HG03565 (cell line): Measurements from ENCODE around the gene PLK1.
"Not testable (repeated sequence)": the region's sequence is repeated elsewhere in the genome, so short reads cannot be mapped to it uniquely, and the experiment has no call there.

ENCODE experiments used
- ATAC-seq: cut with Tn5 transposase; IDR thresholded peaks from one replicate; pipeline ENCODE4 v1.9.1; 2021; ENCODE audit warnings: mild to moderate bottlenecking, moderate library complexity; ENCODE audit not compliant: unreplicated experiment

The PLK1 gene

GRCh38 chr16:23706439-23706838, 27.8 kb downstream of the PLK1 start:
- no peak for ATAC-seq

- no peak for ATAC-seq
Observed at GRCh38 chr16:23709536-23709935, 30.8 kb downstream of the PLK1 start.

GRCh38 chr16:23710008-23710407, 31.3 kb downstream of the PLK1 start:
- no peak for ATAC-seq

DNA sequence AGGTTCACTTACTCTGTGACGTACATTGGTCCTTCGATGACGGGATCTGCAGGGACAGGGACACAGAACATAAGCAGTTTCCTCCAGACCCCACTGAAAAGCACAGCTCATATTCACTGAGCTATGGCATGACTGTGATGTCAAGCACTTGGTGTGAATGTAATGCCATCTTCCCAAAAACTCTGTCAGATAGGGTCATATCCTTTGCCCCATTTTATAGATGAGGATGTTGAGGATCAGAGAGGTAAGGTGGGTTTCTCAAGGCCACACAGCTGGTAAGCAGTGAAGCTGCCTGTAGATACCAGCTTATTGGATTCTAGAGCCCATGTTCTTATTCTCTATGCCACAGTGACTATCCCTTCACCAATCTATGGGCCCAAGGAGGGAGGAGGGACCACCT, 31.8 kb downstream of the PLK1 start:
- ATAC-seq: no peak

GRCh38 chr16:23711785-23712184, 33.1 kb downstream of the PLK1 start:
- ATAC-seq: no peak

DNA sequence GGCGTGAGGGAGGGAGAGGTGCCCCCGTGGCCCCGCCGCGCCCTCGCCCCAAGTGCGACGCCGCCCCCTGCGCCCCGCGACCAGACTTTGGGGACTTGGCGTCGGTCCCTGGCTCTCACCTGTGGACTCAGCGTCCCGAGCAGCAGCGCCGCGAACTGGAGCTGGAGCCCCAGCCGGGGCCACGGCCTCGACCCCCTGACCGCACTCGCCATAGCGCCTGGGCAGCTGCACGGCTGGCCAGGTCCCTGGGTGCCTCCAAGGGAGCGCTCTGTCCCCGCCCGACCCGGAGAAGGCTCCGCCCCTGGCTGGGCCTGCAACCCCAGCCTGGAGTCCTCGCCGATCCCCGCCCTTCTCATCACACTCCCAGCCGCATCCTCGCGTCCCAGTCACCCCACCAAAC, 34.3 kb downstream of the PLK1 start, which contains the start of gene ERN2:
ERN2 (minus strand) TSS at position 247 of the 400 bp plus-strand sequence; CDS start at position 212, 35 bp downstream.
- no peak for ATAC-seq

GRCh38 chr16:23716484-23716883, 37.8 kb downstream of the PLK1 start:
- ATAC-seq: no peak

DNA sequence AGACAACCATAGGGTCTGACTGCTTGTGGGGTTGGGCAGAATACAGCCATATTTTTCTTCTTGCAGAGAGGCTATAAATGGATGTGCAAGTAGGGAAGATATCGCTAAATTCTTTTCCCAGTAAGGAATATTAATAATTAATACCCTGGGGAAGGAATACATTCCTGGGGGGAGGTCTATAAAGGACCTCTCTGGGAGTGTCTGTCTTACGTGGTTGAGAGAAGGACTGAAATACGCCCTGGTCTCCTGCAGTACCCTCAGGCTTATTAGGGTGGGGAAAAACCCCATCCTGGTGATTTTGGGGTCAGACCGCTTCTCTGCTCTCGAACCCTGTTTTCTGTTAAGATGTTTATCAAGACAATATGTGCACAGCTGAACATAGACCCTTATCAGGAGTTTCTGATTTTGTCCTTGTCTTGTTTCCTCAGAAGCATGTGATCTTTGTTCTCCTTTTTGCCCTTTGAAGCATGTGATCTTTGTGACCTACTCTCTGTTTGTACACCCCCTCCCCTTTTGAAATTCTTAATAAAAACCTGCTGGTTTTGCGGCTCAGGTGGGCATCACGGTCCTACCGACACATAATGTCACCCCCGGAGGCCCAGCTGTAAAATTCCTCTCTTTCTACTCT, 44.0 kb downstream of the PLK1 start:
- ATAC-seq: not testable (repeated sequence)

- ATAC-seq: no peak
Observed at GRCh38 chr16:23724096-23724784, 45.6 kb downstream of the PLK1 start.

DNA sequence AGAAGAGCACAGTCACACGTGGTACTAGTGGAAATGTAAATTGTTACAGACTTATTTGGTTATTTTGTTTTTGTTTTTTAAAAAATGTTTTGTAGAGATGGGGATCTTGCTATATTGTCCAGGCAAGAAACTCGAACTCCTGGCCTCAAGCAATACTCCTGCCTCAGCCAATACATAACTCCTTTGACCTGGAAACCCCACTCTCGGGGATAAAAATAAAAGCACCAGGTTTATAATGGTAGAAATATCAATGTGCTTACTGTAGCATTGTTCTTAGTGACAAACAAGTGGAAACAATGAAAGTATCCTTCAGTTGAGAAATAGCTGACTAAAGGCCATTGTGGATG, 46.1 kb downstream of the PLK1 start:
- ATAC-seq: no peak

GRCh38 chr16:23726710-23727109, 48.0 kb downstream of the PLK1 start:
- no peak for ATAC-seq

- no peak for ATAC-seq
Observed at GRCh38 chr16:23728112-23728477, 49.4 kb downstream of the PLK1 start.

DNA sequence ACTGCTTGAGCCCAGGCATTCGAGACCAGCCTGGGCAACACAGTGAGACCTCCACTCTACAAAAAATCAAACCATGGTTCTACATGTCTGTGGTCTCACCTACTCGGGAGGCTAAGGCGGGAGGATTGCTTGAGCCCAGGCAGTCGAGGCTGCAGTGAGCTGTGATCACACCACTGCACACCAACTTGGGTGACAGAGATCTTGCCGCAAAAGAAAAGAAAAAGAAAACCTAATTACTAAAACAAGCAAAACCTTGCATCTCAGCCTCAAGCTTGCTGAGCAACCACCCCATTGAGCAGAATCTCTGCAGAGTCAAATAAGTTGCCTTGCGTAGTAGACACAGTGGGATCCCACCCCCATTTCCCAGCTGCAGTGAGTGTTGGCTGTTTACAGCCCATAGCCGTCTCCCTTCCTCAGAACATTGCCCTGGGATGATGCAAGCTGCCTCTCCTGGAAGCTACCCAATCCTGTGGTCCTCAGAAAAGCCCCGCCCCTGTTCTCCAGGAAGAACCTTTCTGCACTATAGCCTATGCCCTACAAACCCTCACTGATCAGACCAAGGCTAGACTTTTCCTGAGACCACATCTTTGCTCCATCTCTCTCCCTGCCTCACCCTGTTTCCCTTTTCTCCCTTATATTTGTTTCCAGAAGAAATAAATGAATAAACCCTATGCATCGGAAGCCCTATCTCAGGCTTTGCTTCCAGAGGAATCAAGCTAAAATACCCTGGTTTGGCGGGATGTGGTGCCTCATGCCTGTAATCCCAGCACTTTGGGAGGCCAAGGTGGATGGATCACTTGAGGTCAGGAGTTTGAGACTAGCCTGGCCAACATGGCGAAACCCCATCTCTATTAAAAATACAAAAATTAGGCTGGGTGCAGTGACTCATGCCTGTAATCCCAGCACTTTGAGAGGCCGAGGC, 51.1 kb downstream of the PLK1 start:
- ATAC-seq: no peak

DNA sequence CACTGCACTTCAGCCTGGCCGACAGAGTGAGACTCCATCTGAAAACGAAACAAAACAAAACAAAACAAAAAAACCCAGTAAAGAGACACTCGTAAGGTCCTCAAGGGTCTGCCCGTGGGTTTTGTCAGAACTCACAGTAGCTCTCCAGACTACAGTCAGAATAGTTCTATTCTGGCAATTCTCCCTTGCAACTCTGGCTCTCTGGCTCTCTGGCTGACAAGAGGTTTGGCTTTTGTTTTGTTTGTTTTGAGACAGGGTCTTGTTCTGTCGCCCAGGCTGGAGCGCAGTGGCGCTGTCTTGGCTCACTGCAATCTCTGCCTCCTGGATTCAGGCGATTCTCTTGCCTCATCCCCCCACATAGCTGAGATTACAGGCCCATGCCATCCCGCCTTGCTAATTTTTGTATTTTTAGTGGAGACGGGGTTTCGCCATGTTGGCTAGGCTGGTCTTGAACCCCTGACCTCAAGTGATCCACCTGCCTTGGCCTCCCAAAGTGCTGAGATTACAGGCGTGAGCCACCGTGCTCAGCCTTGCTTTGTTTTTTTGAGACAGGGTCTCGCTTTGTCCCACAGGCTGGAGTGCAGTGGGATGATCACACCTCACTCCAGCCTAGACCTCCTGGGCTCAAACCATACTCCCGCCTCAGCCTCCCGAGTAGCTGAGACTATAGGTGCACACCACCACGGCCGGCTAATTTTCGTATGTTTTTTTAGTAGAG, 55.6 kb downstream of the PLK1 start:
- no peak for ATAC-seq

DNA sequence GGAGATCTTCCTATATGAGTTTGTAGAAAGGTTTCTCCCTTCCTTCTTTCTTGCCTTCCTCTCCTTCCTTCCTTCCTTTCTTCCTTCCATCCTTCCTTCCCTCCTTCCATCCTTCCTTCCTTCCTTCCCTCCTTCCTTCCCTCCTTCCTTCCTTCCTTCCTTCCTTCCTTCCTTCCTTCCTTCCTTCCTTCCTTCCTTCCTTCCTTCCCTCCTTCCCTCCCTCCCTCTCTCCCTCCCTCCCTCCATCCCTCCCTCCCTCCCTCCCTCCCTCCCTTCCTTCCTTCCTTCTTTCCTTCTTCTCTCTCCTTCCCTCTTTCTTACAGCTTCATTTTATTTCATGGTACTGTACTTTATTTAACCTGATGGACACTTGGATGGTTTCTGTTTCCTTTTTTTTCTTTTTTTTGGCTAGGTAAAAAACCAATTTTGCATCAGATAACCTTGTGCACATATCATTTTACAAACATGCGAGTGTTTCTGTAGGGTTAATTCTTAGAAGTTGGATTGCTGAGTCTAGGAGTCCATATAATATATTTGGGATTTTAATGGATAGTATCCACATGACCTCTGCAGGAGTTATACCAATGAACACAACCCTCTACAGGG, 58.8 kb downstream of the PLK1 start:
- ATAC-seq: not testable (repeated sequence)

DNA sequence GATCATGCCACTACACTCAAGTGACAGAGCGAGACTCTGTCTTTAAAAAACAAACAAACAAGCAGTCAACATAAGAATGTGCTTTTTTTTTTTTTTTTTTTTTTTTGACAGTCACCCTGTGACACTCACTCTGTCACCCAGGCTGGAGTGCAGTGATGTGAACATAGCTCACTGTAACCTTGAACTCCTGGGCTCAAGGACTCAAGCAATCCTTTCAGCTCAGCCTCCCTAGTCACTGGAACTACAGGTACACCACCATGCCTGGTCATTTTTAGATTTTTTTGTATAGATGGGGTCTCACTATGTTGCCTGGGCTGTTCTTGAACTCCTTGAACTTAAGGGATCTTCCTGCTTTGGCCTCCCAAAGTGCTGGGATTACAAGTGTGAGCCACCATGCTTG, 60.8 kb downstream of the PLK1 start:
- no peak for ATAC-seq
